ENCODE measurements around the gene BPHL. TPM values are rescaled to one million over a fixed set of nuclear protein-coding genes. Genes with fewer than 3 reads are reported as not detected.

BPHL gene
- 17.3 to 24.8 TPM (median 24.4 TPM) in 5 replicates for total RNA-seq (2022; extraction: Qiagen RNA extraction)

GRCh38 chr6:3118353-3119039, at the start of gene BPHL:
Gene BPHL (plus strand): TSS chr6:3118711. CDS start chr6:3118741, 30 bp downstream.

DNA sequence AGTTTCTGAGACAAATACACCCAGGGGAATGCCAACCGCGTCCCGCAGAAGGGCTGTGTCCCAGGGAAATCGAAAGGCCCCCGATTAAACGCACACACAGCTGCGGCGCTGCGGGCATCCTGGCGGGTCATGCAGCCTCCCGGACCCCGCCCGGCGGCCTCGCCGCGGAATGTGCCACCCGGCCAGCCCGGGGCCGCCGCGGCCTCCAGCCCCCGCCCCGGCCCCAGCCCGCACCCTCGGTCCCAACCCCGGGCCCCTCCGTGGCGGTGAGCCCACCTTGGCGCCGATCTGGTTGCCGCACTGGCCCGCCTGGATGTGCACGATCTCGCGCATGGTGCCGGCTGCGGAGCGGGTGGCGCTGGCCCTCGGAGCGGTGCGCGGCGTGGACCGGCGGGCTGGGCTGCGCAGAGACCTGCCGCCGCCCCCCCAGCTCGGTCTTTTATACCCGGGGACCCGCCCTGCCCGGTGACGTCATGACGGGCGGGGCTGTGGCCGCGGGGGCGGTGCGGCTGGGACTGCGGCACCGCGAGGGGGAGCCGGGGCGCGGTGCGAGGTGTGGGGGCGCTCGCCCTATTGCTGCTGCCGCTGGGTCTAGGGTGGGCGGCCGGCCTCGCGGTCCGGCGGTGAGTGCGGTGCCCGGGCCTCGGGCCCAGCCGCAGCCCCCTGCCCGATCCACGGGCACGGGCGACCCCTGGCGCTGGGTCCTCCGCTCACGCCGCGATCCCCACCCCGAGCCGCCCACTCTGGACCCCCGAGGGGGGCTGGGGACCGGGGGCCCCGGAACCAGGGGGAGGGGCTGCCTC, 38.8 kb downstream of the BPHL start, which contains the start of gene TUBB2A:
TUBB2A (minus strand) TSS at position 414 of the 803 bp plus-strand sequence; CDS start at position 333, 81 bp downstream.

Other genes starting within 250 kb of the BPHL start
- gene SERPINB9, start 215.4 kb upstream of the BPHL start, total RNA-seq (2022; extraction: Qiagen RNA extraction): 6.1 to 10.4 TPM (median 8.7 TPM) in 5 replicates
- gene SERPINB6, start 147.1 kb upstream of the BPHL start, total RNA-seq (2022; extraction: Qiagen RNA extraction): 130 to 138 TPM (median 133 TPM) in 5 replicates
- gene NQO2, start 118.8 kb upstream of the BPHL start, total RNA-seq (2022; extraction: Qiagen RNA extraction): 53.6 to 79.2 TPM (median 69.5 TPM) in 5 replicates
- gene RIPK1, start 50.2 kb upstream of the BPHL start, total RNA-seq (2022; extraction: Qiagen RNA extraction): 11.4 to 14.5 TPM (median 12.3 TPM) in 5 replicates
- gene TUBB2A, start 38.8 kb downstream of the BPHL start, total RNA-seq (2022; extraction: Qiagen RNA extraction): 82.8 to 101 TPM (median 92.5 TPM) in 5 replicates
- gene TUBB2B, start 108.9 kb downstream of the BPHL start, total RNA-seq (2022; extraction: Qiagen RNA extraction): 12.7 to 15.3 TPM (median 14.7 TPM) in 5 replicates
- 20.8 to 29.6 TPM (median 28.6 TPM) in 5 replicates for gene PSMG4, start 140.2 kb downstream of the BPHL start, total RNA-seq (2022; extraction: Qiagen RNA extraction)

Measured in A549 treated with Hydrocortisone at 1 μM for 4 hours (cell line).